Uterus (tissue), 2 donors: ENCODE data around the gene HECTD2.

ENCODE experiments used
- CTCF ChIP-seq, 4 experiments: fragments of 200-600 bp in 2 of 4; fragments of 450-650 bp in 2 of 4; sonication (generic) in 2 of 4; IDR thresholded peaks; one replicate each; pipeline ENCODE4 v1.5.1; 2016 to 2019; ENCODE audit warnings: antibody characterized with exemption in 4 of 4, mild to moderate bottlenecking in 2 of 4, moderate library complexity in 1 of 4
- POLR2A ChIP-seq, 2 donors: fragments of 450-650 bp; IDR thresholded peaks; one replicate each; pipeline ENCODE4 v1.6.1; 2016; ENCODE audit warnings: antibody characterized with exemption in 2 of 2, mild to moderate bottlenecking in 1 of 2, moderate library complexity in 1 of 2

DNA sequence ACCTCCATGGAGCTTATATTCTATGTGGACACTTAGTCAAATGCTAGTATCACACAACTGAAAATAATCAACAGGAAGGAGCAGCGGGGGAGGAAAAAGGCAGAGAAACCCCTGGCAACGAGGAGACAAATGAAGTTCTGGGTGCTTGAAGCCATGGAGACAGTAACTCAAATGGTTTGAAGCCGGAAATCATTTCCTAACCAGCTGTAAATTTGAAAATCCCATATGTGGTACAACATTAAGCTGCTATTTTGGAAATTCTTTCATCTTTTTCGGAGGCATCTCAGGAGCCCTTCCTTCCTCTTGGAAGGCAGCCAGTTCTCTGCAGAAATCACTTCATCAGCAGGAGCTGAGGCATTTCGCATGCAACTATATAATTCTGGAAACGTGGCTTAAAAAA is 131.3 kb downstream of the HECTD2 start:
- no peak for TF ChIP-seq POLR2A (IDR thresholded peaks at IDR 0.05)
- TF ChIP-seq CTCF (IDR thresholded peaks at IDR 0.05) = no peak
